HG03066 (cell line): ENCODE results near the gene TLCD3A.
"Not testable (repeated sequence)": the region's sequence is repeated elsewhere in the genome, so short reads cannot be mapped to it uniquely, and the experiment has no call there.

Experiments
- ATAC-seq: cut with Tn5 transposase; IDR thresholded peaks from one replicate; pipeline ENCODE4 v1.9.1; 2021; ENCODE audit warnings: low read depth; ENCODE audit not compliant: unreplicated experiment

TLCD3A gene

GRCh38 chr17:732067-732901 is at the start of gene TLCD3A:
TSS of gene TLCD3A (plus strand) at chr17:732596. CDS start at chr17:732648, 52 bp downstream.
- no peak for ATAC-seq

DNA sequence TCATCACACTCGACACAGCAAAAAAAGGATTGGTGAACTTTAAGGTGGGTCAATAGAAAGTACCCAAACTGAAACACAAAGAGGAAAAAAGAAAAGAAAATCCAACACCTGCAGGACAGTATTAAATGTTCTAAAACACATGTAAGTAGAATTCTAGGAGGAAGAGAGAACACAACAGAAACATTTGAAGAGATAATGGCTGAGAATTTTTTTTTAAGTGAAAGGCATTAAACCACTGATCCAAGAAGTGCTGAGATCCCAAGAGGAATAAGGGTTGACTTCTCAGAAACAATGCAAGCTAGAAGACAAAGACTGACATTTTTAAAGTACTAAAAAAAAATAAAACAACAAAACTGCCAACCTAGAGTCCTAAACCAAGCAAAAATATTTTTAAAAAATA is 49.4 kb upstream of the TLCD3A start:
- ATAC-seq: no peak

GRCh38 chr17:683499-684254 is 48.7 kb upstream of the TLCD3A start:
- ATAC-seq: no peak

DNA sequence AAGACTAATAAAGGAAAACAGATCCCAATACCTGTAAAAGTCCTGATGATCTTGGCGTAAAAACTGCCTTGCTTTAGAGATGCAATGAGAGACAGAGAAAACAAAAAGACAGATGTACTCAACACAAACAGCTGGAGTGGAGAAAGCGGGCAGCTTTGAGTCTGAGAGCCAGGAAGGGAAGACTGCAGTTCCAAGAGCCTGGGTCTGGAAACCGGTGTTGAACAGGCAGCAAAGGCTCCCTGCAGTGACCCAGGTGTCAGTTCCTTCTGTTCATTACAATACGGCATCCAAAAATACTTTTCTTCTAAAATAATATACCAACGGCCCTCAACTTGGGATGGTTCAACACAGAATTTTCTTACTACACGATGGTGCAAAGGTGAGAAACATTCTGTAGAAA is 47.4 kb upstream of the TLCD3A start:
- ATAC-seq: no peak

DNA sequence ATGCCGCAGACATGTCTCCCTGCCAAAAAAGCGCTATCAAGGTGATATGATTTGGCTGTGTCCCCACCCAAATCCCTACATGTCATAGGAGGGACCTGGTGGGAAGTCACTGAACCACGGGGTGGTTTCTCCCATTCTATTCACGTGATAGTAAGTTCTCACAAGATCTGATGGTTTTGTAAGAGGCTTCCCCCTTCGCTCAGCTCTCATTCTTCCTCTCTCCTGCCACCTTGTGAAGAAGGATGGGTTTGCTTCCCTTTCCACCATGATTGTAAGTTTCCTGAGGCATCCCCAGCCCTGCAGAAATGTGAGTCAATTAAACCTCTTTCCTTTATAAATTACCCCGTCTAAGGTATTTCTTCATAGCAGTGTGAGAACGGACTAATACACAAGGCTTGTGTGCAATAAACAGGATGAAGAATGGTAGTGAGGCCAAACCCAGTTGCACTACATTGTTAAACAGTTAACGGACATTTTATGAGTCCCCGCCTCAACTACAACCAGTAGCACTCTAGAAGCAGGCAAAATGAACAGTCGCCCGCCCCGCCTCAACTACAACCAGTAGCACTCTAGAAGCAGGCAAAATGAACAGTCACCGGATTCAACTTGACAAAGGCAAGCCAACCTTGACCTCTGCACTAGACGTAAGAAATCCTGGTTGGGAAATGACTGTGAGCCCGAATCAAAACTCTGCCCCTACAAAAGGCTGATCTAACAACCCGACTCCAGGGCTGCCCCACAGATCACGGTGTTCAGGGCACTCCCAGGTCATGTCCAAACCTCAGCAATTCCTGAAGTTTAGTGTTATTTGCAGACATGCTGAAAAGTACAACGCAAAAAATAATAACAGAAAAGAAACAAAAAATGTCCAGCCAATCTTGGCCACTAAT is 44.1 kb upstream of the TLCD3A start:
- ATAC-seq: no peak

DNA sequence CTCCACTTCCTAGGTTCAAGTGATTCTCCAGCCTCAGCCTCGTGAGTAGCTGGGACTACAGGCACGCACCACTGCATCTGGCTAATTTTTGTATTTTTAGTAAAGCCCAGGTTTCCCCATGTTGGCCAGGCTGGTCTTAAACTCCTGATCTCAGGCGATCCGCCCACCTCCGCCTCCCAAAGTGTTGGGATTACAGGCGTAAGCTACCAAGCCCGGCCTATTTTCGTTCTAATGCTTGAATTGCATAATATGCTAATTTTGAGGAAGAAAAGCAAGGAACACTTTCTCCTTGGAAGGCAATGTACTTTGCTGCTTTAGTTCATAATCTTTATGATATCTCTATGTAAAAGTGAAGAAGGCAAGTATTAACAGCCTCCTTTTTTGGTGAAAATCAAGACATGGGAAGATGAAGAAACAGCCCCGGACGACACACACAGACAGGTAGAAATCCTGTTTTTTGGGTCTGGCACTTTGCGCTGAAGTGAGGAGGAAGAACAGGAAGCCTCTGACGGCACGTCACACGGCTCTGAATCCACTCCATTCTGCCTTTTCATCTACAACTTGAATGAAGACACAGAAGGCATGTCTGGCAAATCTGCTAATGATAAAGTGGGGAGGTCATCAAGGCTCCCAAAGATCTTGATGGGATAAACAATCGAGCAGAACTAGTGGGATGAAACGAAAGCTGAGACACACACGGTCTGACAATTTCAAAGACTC is 42.7 kb upstream of the TLCD3A start:
- ATAC-seq: no peak

DNA sequence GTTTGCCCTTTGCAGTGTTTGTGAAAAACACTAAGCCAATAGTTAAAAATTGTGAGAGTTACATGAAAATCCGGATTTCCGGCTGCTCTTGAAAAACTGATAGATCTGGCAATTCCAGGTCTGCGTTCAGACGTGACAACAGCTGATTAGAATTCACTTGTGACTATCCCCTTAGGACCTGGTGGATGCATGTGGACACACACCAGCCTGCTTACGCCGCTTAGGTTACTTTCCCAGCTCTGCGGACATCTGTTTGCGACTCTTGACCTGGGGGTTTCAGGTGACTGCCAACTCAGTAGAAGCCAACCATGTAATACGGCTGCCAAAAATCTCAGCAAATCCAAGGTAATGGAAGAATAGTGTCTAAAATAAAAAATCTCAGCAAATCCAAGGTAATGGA is 42.0 kb upstream of the TLCD3A start:
- ATAC-seq: no peak

DNA sequence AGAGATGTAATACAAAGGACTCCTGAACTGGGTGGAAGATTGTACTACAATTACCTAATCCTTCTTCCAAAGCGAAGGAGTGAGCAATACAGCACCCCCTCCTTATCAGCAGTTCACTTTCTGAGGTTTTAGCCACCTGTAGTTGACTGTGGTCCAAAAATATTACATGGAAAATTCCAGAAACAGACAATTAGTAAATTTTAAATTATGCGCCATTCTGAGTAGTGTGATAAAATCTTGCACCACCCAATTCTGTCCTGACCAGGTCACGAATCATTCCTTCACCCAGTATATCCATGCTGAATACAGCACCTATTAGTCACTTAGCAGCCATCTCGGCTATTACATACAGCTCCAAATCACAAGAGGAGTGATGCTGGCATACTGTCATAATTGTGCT is 41.0 kb upstream of the TLCD3A start:
- ATAC-seq: no peak

DNA sequence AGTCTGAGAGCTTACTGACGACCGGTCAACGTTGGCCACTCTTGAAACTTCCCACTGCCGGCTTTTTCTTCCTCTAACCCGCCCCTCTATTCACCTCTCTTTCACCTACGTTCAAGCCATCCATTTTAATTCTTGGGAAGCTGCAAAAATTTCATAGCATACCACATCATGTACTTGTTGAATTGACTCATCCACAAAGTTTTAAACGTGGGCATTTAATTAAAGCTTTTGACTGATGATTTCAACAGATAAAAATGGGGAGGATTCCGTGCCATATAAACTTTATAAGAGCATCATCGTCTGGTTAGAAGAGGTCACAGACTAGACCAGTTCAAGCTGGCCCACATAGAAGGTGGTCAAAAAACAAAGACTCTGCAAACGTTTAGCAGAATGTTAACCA is 40.3 kb upstream of the TLCD3A start:
- no peak for ATAC-seq

- no peak for ATAC-seq
Measured at GRCh38 chr17:693791-694638, 38.4 kb upstream of the TLCD3A start.

DNA sequence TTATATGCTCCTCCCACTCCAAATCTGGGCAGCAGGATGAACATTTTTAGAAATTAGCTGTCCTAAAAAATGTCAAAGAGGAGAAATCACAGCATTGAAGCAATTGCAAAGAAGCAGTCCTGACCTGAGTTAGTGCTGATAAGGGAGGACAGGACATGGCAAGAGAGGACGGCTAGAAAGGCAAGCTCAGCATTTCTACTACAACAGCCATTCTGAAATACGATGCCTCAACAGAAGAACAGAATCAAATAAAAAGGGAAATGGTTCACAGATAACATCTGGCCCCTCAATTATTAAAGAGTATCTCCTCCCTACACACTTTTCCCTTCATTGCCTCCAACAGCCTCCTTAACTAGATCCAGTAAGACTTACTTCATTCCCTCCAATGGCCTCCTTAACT is 36.0 kb upstream of the TLCD3A start:
- ATAC-seq: no peak

DNA sequence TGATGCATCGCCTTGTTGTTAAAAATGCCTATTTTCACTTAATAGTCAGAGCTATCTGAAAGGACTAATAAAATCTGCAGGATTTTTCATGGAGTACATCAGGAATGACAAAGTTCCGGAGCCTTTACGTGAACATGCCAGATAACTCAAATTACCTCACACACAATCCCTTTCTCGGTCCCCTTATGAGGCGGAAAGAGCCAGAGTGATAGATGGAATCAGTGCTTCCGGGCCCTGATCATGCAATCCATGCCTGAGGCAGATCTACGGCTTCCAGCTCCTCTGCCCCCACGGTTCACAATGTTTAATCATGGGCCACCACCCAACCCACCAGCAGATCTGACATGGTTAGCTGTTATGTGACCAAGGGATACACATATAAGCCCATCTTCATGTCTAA is 34.7 kb upstream of the TLCD3A start:
- no peak for ATAC-seq

- not testable (repeated sequence) for ATAC-seq
Measured at GRCh38 chr17:698096-698495, 34.3 kb upstream of the TLCD3A start.

- no peak for ATAC-seq
Measured at GRCh38 chr17:699345-699744, 33.1 kb upstream of the TLCD3A start.

DNA sequence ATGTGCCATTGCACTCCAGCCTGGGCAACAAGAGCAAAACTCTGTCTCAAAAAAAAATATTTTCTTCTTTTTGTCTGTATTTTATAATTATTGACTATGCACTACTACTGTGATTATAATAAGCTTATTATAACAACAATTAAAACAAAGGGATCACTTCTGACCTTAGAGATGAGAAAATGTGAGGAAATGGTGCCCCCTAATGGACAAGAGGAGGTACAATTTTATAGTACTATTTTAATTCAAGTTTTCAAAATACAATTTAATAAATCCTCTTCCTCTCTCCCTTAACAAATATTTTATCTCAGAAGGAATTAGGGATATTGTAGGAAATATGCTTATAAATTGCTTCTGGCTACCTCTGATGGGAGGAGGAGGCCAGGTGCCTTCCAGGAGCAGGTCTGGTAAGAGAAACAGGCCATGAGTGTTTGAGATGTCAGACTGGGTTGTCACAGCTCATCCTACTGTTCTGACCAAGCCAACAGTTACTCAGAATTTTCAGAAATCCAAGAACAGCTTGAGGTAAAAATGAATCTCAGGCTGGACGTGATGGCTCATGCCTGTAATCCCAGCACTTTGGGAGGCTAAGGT is 31.8 kb upstream of the TLCD3A start:
- ATAC-seq: no peak

DNA sequence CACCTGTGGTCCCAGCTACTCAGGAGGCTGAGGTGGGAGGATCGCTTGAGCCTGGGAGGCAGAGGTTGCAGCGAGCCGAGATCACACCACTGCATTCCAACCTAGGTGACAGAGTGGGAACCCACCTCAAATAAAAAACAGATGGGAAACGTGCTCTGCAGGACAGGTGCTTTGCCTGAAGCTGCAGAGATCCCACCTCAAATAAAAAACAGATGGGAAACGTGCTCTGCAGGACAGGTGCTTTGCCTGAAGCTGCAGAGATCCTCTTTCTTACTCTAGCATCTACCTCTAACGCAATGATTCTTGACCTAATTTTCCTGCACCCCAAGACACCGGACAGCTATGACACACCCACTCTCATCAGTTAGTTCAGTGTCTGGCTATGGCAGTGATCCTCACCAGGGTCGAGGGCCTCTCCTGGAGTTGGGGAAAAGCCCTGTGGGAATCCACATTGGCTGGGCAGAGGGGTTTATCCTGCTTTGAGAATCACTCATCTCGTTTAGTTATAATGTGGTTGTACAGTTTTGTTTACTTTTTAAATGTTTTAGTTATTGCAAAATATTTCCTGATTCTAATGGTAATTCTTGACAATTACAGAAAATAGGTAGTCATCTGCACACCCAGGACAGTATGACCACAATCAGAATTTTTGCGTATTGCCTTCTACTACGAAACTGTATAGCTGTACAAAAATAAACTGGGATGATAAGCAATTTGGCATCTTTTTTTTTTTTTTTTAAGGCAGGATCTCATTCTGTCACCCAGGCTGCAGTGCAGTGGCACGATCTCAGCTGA is 29.1 kb upstream of the TLCD3A start:
- ATAC-seq: no peak

GRCh38 chr17:704111-704864 is 28.1 kb upstream of the TLCD3A start:
- no peak for ATAC-seq

- no peak for ATAC-seq
Measured at GRCh38 chr17:705011-705410, 27.4 kb upstream of the TLCD3A start.
